ENCODE results near the gene TMEM184C. TPM values are rescaled to one million over a fixed set of nuclear protein-coding genes. Genes with fewer than 3 reads are reported as not detected.

TMEM184C gene
- total RNA-seq, 4 donors from 2014 or later: 22.2 to 33.2 (median 24.4) TPM

DNA sequence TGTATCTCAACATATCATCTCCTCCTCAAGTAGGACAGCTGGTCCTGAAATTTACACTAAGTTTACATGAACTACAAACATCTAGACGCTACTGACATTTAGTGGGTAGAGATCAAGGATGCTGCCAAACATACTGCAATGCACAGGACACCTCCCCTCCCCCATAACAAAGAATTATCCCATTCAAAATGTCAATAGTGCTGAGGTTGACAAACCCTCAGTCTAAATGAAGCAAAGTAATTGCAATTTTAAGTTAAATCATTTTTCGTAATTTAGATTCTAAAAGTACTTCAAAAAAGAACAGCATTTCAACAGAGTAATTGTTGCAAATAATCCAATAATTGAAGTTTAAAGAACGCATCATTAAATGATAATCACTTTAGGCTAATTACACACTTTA lies 65.6 kb downstream of the TMEM184C start:
- no peak for TF ChIP-seq EP300 (IDR thresholded peaks at IDR 0.05)
- TF ChIP-seq, protein P1, sequence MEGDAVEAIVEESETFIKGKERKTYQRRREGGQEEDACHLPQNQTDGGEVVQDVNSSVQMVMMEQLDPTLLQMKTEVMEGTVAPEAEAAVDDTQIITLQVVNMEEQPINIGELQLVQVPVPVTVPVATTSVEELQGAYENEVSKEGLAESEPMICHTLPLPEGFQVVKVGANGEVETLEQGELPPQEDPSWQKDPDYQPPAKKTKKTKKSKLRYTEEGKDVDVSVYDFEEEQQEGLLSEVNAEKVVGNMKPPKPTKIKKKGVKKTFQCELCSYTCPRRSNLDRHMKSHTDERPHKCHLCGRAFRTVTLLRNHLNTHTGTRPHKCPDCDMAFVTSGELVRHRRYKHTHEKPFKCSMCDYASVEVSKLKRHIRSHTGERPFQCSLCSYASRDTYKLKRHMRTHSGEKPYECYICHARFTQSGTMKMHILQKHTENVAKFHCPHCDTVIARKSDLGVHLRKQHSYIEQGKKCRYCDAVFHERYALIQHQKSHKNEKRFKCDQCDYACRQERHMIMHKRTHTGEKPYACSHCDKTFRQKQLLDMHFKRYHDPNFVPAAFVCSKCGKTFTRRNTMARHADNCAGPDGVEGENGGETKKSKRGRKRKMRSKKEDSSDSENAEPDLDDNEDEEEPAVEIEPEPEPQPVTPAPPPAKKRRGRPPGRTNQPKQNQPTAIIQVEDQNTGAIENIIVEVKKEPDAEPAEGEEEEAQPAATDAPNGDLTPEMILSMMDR (IDR thresholded peaks at IDR 0.05): no peak
- peak overlapping the region in 3 of 4 donors; percentile 76 to 97 (median 94) for H3K27ac ChIP-seq
- peak overlapping the region; percentile 43 to 94 (median 76) for H3K4me3 ChIP-seq
- H3K36me3 ChIP-seq: peaks cover 0 to 18% (median 0%) of the 10 kb centered on the region in 3 donors
- no peaks in the 10 kb centered on the region for H3K27me3 ChIP-seq
- no peaks in the 10 kb centered on the region for H3K9me3 ChIP-seq
- H3K4me1 ChIP-seq: peaks cover 0 to 13% (median 2%) of the 10 kb centered on the region in 4 donors
- no peak for DNase-seq (ENCODE audit: low spot score in 2 of 2)
- 42 to 50% methylated on average over 3 of the region's 3 CpGs for WGBS, 2 donors

DNA sequence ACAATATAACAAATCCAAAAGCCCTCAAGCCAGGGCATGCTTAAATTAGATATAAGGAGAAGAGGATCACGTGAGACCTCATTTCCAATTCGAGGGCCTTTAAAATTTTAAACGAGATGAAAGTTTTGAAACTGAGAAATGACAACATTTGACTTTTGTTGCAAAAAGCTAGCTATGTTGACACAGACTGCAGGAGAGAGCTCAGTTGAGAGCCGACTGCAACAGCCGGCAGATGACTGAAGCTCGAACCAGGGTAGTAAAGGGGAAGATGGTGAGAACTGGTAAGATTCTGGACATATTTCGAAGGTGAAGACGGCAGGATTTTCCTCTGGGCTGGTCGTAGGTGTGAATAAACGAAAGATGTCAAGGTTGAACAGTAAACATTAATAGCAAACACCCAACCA lies 66.0 kb downstream of the TMEM184C start:
- H3K4me3 ChIP-seq: peak overlapping the region; percentile 43 to 94 (median 76)
- peak overlapping the region; percentile 76 to 97 (median 91) for H3K27ac ChIP-seq
- WGBS, 2 donors: 2 to 3% methylated on average over 10 of the region's 10 CpGs
- TF ChIP-seq, protein P1 (IDR thresholded peaks at IDR 0.05): no peak
- TF ChIP-seq POLR2A (IDR thresholded peaks at IDR 0.05): peak; percentile 12 to 32
- peak in 1 of 2 donors; percentile 23 for TF ChIP-seq EP300 (IDR thresholded peaks at IDR 0.05)
- peaks cover 0 to 13% (median 2%) of the 10 kb centered on the region in 4 donors for H3K4me1 ChIP-seq
- H3K27me3 ChIP-seq: no peaks in the 10 kb centered on the region
- peaks cover 0 to 18% (median 0%) of the 10 kb centered on the region in 3 donors for H3K36me3 ChIP-seq
- peak in 1 of 2 donors; percentile 23 for DNase-seq (ENCODE audit: low spot score in 2 of 2)
- H3K9me3 ChIP-seq: no peaks in the 10 kb centered on the region

DNA sequence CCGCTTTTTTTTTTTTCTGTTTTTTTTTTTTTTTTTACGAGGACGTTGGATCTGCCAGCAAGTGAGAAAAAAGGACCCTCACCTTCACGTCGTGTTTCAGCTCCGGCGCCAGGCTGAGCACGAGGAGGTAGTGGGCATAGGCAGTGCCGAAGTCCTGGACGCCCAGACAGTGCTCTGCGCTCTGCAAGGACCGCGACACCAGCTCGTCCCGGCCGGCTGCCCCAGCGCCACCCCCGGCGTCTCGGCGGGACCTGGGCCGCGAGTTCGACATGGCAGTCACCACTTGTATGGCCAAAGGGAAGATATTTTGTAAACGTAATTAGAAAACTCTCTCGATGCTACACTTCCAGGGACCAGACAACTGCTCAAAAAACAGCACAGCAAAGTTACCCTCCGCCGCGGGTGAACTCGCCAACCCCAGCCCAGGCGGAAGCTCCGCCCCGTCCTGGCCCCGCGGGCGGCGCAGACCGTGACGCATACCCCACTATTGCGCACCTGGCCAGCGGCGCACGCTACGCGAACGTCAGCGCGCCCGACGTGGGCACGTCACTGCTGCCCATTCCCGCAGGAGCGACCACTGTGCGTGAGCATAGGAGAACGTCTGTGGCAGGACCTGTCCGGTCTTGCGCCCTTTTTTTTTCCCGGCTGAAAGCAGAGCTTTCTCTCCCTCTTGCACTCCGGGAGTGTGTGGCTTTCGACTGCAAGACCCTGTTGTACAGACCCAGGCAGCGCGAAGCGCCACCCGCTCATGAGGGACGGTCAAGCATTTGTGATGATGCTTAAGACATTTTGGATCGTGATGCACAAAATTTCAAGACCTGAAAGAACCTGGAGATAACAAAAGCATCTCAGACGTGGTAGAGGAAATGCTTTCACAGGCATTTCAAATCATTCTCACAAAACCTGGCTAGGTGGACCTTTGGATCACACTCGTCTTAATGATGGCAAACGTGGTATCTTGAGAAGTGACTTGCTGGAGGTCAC lies 66.8 kb downstream of the TMEM184C start, which contains the start of gene PRMT9:
Gene PRMT9 (minus strand): TSS at position 447 of the 984 bp plus-strand sequence. CDS start 176 bp downstream, at position 271.
- H3K4me1 ChIP-seq: peaks cover 0 to 13% (median 2%) of the 10 kb centered on the region in 4 donors
- H3K9me3 ChIP-seq: no peaks in the 10 kb centered on the region
- TF ChIP-seq POLR2A (IDR thresholded peaks at IDR 0.05) (peak; percentile 75 to 90), EP300 (IDR thresholded peaks at IDR 0.05) (peak; percentile 96 to 99)
- TF ChIP-seq, protein P1 (IDR thresholded peaks at IDR 0.05): no peak
- 0% methylated on average over 68 to 69 of the region's 69 CpGs for WGBS, 2 donors
- peak; percentile 79 for DNase-seq (ENCODE audit: low spot score in 2 of 2)
- no peaks in the 10 kb centered on the region for H3K27me3 ChIP-seq
- peaks cover 0 to 10% (median 0%) of the 10 kb centered on the region in 3 donors for H3K36me3 ChIP-seq
- H3K27ac ChIP-seq: peak within 1 kb of the TSS; percentile 76 to 97 (median 91)
- H3K4me3 ChIP-seq: peak within 1 kb of the TSS; percentile 43 to 94 (median 76)

DNA sequence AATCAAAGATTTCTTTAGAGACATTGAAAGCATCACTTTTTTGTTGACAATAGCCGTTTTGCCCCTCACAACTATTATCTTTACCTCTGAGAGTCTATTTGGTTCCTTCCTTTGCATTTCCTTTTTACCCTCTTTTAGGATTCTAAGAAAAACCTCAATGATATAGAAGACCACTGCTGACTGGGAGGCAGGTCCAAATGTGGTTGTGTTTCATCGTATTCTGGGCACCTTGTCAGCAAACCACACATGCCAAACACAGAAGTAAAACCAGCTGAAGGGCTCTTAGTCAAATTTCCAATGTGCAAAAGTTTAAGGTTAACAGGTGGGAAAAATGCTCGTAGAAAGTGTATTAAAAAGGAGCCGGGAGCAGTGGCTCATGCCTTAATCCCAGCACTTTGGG lies 71.9 kb downstream of the TMEM184C start:
- Histone ChIP-seq H3K9me3 (no peaks in the 10 kb centered on the region), H3K4me3 (no peak overlapping the region), H3K27ac (no peak overlapping the region), H3K27me3 (no peaks in the 10 kb centered on the region), H3K36me3 (no peaks in the 10 kb centered on the region), H3K4me1 (peaks cover 0 to 4% (median 0%) of the 10 kb centered on the region in 4 donors)
- DNase-seq (ENCODE audit: low spot score in 2 of 2): no peak
- TF ChIP-seq, protein P1 (IDR thresholded peaks at IDR 0.05): no peak
- WGBS, 2 donors: 58 to 64% methylated on average over 4 of the region's 4 CpGs

DNA sequence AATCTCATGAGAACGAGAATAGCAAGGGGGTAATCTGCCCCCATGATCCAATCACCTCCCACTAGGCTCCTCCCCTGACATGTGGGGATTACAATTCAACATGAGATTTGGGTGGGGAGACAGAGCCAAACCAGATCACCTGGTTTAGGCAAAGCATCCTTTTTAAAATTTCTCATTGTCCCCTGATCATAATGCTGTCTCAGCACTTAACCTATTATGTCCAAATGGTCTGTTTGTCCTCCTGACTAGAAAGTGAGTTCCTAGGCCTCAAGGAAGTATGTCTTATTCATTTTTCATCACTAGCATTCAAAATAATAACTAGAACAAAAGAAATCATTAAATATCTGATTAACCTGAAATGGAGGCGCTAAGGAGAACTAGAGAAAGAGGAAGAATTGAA lies 74.6 kb downstream of the TMEM184C start:
- TF ChIP-seq POLR2A (IDR thresholded peaks at IDR 0.05) (no peak), EP300 (IDR thresholded peaks at IDR 0.05) (no peak)
- TF ChIP-seq, protein P1 (IDR thresholded peaks at IDR 0.05): no peak
- Histone ChIP-seq H3K4me1 (no peaks in the 10 kb centered on the region), H3K27me3 (no peaks in the 10 kb centered on the region), H3K36me3 (no peaks in the 10 kb centered on the region), H3K4me3 (no peak overlapping the region), H3K9me3 (no peaks in the 10 kb centered on the region), H3K27ac (no peak overlapping the region)
- WGBS, 2 donors: 79 to 84% methylated on average over 2 of the region's 2 CpGs
- DNase-seq (ENCODE audit: low spot score in 2 of 2): no peak
